Ramos (cell line): ENCODE results near the gene KIF1A.
"Not testable (repeated sequence)": the region's sequence is repeated elsewhere in the genome, so short reads cannot be mapped to it uniquely, and the experiment has no call there.

Source experiments
- in situ Hi-C: fragments of 300-500 bp; cut with MboI; formaldehyde crosslinking; loops from one replicate; pipeline ENCODE4 v1.14.3; 2022; ENCODE audit warnings: low sequenced_read_pairs; ENCODE audit not compliant: unreplicated experiment

The KIF1A gene

DNA sequence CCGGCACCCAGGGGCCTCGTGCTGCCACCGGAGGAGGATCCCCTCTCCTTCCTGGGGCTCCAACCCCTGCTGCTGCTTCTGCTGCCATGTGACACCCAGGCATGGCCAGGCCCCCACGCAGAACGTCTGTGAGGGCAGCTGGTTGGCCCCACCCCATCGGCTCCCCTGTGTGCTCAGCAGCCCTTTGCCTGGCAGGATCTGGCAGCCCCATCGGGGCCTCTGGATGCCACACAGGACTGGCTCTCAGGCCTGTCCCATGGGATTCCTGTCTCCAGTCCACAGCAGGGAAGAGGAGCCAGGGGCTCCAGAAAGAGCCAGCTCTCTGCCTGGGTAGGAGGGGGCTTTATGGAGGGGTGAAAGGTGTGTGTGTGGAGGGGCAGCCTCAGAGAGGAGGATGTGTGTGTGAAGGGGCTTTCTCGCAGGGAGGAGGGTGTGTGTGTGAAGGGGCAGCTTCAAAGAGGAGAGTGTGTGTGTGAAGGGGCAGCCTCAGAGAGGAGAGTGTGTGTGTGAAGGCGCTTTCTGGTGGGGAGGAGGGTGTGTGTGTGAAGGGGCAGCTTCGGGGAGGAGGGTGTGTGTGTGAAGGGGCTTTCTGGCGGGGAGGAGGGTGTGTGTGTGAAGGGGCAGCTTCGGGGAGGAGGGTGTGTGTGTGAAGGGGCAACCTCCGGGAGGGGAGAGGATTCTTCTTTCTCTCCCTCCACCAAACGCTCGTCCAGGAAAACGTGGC is 145.4 kb downstream of the KIF1A start:
- in situ Hi-C loops, result not testable (repeated sequence)

DNA sequence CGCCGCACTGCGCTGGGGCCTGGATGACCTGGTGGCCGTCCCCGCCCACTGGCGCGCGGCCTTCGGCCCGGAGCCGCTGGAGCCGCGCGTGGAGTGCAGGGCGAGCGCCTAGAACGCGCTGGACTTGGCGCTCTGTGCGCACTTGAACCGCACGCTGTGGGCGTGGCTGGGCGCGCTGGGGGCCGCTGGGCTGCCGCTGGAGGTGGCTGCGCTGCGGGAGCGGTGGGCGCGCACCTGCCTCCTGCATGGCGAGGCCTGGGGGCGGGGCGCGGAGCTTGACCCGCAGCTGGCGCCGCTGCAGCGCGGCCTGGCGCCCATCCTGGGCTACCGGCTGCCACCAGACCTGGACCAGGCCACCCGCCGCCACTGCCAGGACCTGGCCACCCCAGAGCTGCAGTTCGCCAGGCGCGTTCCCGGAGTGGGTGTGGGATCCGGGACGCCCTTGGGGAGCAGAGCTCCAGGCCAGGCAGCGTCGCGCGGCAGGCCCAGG is 147.3 kb downstream of the KIF1A start:
- in situ Hi-C loops, result no loop called here

DNA sequence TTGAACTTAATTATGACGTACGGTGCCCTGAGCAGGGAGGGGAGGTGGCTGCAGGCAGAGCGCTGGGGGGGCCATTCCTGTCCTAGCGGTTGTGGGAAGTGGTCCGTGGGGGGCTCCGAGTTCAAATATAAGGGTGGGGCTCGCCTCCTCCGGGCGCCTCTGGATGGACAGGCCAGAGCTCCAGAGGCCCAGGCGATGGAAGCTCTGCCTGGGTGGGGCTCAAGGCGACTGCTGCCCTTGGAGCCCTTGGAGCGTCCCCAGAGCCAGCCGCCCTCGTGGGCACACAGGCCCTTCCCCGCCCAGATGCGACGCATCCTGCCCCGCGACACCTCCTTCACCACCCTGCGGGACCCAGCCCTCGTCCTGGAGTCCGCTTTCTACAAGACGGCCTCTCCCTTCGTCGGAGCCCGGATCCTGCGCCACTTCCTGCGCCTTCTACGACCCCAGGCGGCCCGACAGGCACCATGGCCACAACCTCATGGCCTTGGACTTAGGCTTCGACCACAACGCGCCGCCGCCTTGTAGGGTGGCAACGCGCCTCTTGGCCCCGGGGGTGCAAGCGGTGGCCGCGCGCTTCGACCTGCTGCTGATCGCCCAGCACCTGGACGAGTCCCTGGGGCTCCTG is 147.8 kb downstream of the KIF1A start:
- in situ Hi-C loops, result no loop called here

- in situ Hi-C loops, result no loop called here
Measured at GRCh38 chr2:240670950-240671349, 149.1 kb downstream of the KIF1A start.

- in situ Hi-C loops, result no loop called here
Measured at GRCh38 chr2:240670402-240670801, 149.6 kb downstream of the KIF1A start.

DNA sequence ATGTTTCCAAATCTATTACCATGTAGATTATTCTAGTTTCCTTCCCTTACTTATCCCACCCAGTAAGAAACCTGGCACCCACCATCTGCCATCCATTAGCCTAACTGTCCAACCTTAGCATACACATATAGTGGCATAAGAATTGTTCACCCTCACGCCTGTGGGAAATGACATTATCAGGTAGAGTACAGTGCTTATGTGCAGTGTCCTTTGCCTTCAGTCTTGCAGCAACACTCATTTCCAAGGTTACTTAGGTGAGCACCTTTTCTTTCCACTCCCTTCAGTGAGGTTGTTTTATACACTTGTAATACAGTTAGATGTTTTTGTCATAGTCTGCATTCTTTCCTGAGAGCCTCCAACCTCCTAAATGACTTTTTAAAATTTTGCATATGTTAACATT is 155.4 kb downstream of the KIF1A start:
- in situ Hi-C loops, result no loop called here
